Fibroblast of skin of right quadriceps (primary cell): Measurements from ENCODE around the gene INTS1.

ENCODE experiments used
- DNase-seq: peaks from one replicate; pipeline ENCODE4 v3.0.0-alpha.2; 2013

INTS1 gene

GRCh38 chr7:1487466-1487865, 16.7 kb downstream of the INTS1 start:
- no peak for DNase-seq

GRCh38 chr7:1486571-1486970, 17.6 kb downstream of the INTS1 start:
- no peak for DNase-seq

- DNase-seq, result no peak
Measured at GRCh38 chr7:1485156-1485555, 19.0 kb downstream of the INTS1 start.

- no peak for DNase-seq
Measured at GRCh38 chr7:1484569-1484968, 19.6 kb downstream of the INTS1 start.

- no peak for DNase-seq
Measured at GRCh38 chr7:1483536-1484505, 20.4 kb downstream of the INTS1 start.

GRCh38 chr7:1483079-1483478, 21.1 kb downstream of the INTS1 start:
- no peak for DNase-seq

GRCh38 chr7:1481300-1481699, 22.9 kb downstream of the INTS1 start:
- no peak for DNase-seq

GRCh38 chr7:1480670-1481069, 23.5 kb downstream of the INTS1 start:
- no peak for DNase-seq

GRCh38 chr7:1479287-1479686, 24.9 kb downstream of the INTS1 start:
- DNase-seq, result no peak

- DNase-seq, result no peak
Measured at GRCh38 chr7:1478480-1478879, 25.7 kb downstream of the INTS1 start.

GRCh38 chr7:1476859-1477258, 27.3 kb downstream of the INTS1 start:
- DNase-seq, result no peak

- no peak for DNase-seq
Measured at GRCh38 chr7:1475991-1476390, 28.2 kb downstream of the INTS1 start.

- no peak for DNase-seq
Measured at GRCh38 chr7:1475393-1475792, 28.8 kb downstream of the INTS1 start.

GRCh38 chr7:1474736-1475135, 29.5 kb downstream of the INTS1 start:
- DNase-seq, result no peak

GRCh38 chr7:1473864-1474512, 30.2 kb downstream of the INTS1 start:
- DNase-seq, result peak; percentile 64

GRCh38 chr7:1470901-1471300, 33.3 kb downstream of the INTS1 start:
- no peak for DNase-seq

- DNase-seq, result no peak
Measured at GRCh38 chr7:1468643-1469298, 35.4 kb downstream of the INTS1 start.

- DNase-seq, result no peak
Measured at GRCh38 chr7:1468203-1468602, 36.0 kb downstream of the INTS1 start.

GRCh38 chr7:1466524-1467271, 37.5 kb downstream of the INTS1 start:
- peak; percentile 48 for DNase-seq

GRCh38 chr7:1464694-1465093, 39.5 kb downstream of the INTS1 start:
- no peak for DNase-seq

GRCh38 chr7:1463676-1464223, 40.4 kb downstream of the INTS1 start:
- DNase-seq, result no peak

- no peak for DNase-seq
Measured at GRCh38 chr7:1461646-1462375, 42.4 kb downstream of the INTS1 start.
